ENCODE data around the gene PDCD1LG2.
"Not testable (repeated sequence)": the region's sequence is repeated elsewhere in the genome, so short reads cannot be mapped to it uniquely, and the experiment has no call there.

The PDCD1LG2 gene

GRCh38 chr9:5486988-5487387 is 23.3 kb upstream of the PDCD1LG2 start:
- no peak for TF ChIP-seq CTCF (IDR thresholded peaks at IDR 0.05; ENCODE audit: low read depth, low read length)

GRCh38 chr9:5488221-5489008 is 21.9 kb upstream of the PDCD1LG2 start:
- TF ChIP-seq CTCF (IDR thresholded peaks at IDR 0.05; ENCODE audit: low read depth, low read length) = no peak
- no peak for DNase-seq (ENCODE audit: extremely low read depth, low read depth)

More at GRCh38 chr9:5486988-5487387, 23.3 kb upstream of the PDCD1LG2 start:
- DNase-seq (ENCODE audit: extremely low read depth, low read depth) = no peak

- no peak for DNase-seq (ENCODE audit: extremely low read depth, low read depth)
- TF ChIP-seq CTCF (IDR thresholded peaks at IDR 0.05; ENCODE audit: low read depth, low read length) = no peak
Observed at GRCh38 chr9:5489630-5490490, 20.5 kb upstream of the PDCD1LG2 start.

GRCh38 chr9:5492965-5493678 is 17.2 kb upstream of the PDCD1LG2 start:
- DNase-seq (ENCODE audit: extremely low read depth, low read depth) = no peak

GRCh38 chr9:5493679-5494511 is 16.4 kb upstream of the PDCD1LG2 start:
- TF ChIP-seq CTCF (IDR thresholded peaks at IDR 0.05; ENCODE audit: low read depth, low read length) = no peak
- DNase-seq (ENCODE audit: extremely low read depth, low read depth) = no peak

More at GRCh38 chr9:5492965-5493678, 17.2 kb upstream of the PDCD1LG2 start:
- no peak for TF ChIP-seq CTCF (IDR thresholded peaks at IDR 0.05; ENCODE audit: low read depth, low read length)

- not testable (repeated sequence) for DNase-seq (ENCODE audit: extremely low read depth, low read depth)
Observed at GRCh38 chr9:5494765-5495164, 15.6 kb upstream of the PDCD1LG2 start.

- no peak for TF ChIP-seq CTCF (IDR thresholded peaks at IDR 0.05; ENCODE audit: low read depth, low read length)
Observed at GRCh38 chr9:5499157-5499556, 11.2 kb upstream of the PDCD1LG2 start.

More at GRCh38 chr9:5499157-5499556, 11.2 kb upstream of the PDCD1LG2 start:
- no peak for DNase-seq (ENCODE audit: extremely low read depth, low read depth)
